Caki2 (cell line): ENCODE results near the gene RNF222. TPM values are rescaled to one million over a fixed set of nuclear protein-coding genes. Genes with fewer than 3 reads are reported as not detected.
"Not testable (repeated sequence)": the region's sequence is repeated elsewhere in the genome, so short reads cannot be mapped to it uniquely, and the experiment has no call there.

ENCODE experiments used
- DNase-seq: peaks from one replicate; pipeline ENCODE4 v3.0.0-alpha.2; 2015; ENCODE audit warnings: low read depth
- in situ Hi-C: cut with HindIII; loops from 2 replicates; pipeline ENCODE4 v1.10.0; 2016; ENCODE audit warnings: low sequenced_read_pairs, low pct_unique_long_range_greater_than_20kb, mixed read lengths
- total RNA-seq: library from RNA; depleted of rRNA; stranded (reverse); fragments of >200 nt; shearing (Covaris generic); gene quantifications from 2 replicates; pipeline ENCODE4 v1.2.3, GENCODE V29; 2014; ENCODE audit warnings: low replicate concordance

Gene RNF222
- total RNA-seq, 1 experiment from 2014 or later: not detected

DNA sequence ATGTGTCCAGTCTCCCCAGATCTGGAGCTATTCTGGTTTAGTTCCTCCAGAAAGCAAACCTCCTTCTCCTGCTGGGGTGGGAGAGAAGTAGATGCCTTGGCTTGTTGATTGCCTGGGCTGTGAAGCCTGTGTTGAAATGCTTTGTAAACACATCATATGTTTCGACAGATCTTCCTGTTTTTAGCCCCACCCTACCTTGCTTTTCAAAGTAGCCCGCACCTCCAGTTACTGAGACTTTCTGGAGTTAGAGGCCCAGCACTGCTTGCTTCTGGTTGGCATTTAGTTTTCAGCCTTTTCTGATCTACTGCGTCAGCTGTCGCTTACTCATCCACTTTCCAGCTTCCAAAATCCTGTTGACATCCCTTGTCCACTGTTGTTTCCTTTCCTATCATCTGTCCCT lies 20.2 kb upstream of the RNF222 start:
- DNase-seq: no peak
- in situ Hi-C loops: no loop called here

GRCh38 chr17:8413938-8414337 lies 16.3 kb upstream of the RNF222 start:
- in situ Hi-C loops: no loop called here
- no peak for DNase-seq

- DNase-seq: no peak
- in situ Hi-C loops: no loop called here
Measured at GRCh38 chr17:8413328-8413727, 15.7 kb upstream of the RNF222 start.

- in situ Hi-C loops: no loop called here
- DNase-seq: no peak
Measured at GRCh38 chr17:8412089-8412488, 14.5 kb upstream of the RNF222 start.

GRCh38 chr17:8410883-8411238 lies 13.2 kb upstream of the RNF222 start:
- DNase-seq: no peak
- in situ Hi-C loops: no loop called here

- in situ Hi-C loops: no loop called here
- DNase-seq: peak; percentile 61
Measured at GRCh38 chr17:8409966-8410882, 12.6 kb upstream of the RNF222 start.

DNA sequence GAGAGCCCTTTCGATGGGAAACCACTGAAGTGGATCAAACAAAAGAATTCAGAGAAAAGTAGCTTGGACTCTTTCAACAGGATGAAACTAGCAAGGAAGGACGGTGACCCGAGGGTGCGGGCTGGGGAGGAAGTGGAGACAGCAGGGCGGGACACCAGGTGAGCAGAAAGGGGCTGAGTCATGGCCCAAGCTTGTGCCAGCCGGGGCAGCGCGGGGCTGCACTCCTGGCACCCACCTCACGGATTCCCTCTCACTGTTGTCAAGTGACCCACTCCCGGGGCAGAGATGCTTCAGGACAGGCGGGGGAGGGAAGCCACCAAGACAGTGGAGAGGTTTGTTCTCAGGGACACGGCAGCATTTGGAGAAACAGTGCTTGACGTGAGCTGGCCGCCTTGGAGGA lies 10.7 kb upstream of the RNF222 start:
- in situ Hi-C loops: no loop called here
- no peak for DNase-seq

- in situ Hi-C loops: no loop called here
- DNase-seq: no peak
Measured at GRCh38 chr17:8406174-8406573, 8.5 kb upstream of the RNF222 start.

GRCh38 chr17:8405499-8406016 lies 7.9 kb upstream of the RNF222 start:
- in situ Hi-C loops: no loop called here
- DNase-seq: no peak

DNA sequence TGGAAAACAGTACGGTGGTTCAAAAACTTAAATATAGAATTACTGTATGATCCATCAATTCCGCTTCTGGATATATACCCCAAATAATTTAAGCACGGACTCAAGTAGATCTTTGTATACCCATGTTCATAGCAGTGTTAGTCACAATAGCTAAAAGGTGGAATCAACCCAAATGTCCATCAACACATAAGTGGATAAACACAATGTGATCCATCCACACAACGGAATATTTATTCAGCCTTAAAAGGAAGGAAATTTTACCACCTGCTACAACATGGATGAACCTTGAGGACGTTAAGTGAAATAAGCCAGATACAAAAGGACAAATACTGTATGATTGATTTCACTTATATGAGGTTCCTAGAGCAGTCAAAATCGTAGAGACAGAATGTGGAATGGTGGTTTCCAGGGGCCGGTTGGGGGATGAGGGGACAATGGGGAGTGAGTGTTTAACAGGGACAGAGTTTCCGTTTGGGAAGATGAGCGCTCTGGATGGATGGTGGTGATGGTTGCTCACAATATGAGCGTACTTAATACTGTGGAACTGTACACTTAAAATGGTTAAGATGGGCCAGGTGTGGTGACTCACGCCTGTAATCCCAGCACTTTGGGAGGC lies 5.4 kb upstream of the RNF222 start:
- DNase-seq: no peak
- in situ Hi-C loops: no loop called here

GRCh38 chr17:8401107-8401506 lies 3.5 kb upstream of the RNF222 start:
- DNase-seq: no peak
- in situ Hi-C loops: no loop called here

- DNase-seq: no peak
- in situ Hi-C loops: no loop called here
Measured at GRCh38 chr17:8398980-8399379, 1.4 kb upstream of the RNF222 start.

DNA sequence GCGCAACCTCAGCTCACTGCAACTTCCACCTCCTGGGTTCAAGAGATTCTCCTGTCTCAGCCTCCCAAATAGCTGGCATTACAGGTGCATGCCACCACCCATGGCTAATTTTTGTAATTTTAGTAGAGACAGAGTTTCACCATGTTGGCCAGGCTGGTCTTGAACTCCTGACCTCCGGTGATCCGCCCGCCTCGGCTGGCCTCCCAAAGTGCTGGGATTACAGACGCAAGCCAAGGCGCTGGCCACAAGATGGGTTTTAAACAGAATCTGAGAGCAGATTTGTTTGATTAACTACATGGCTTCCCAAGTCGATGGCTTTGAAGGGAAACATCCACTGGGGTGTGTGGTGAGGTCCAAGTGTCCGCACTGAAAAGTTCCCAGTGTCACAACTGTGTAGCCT lies 3.1 kb downstream of the RNF222 start:
- in situ Hi-C loops, DNase-seq: not testable (repeated sequence)

GRCh38 chr17:8393470-8394231 lies 4.0 kb downstream of the RNF222 start:
- in situ Hi-C loops: no loop called here
- DNase-seq: no peak

GRCh38 chr17:8392674-8393469 lies 4.8 kb downstream of the RNF222 start:
- no peak for DNase-seq
- in situ Hi-C loops: no loop called here

DNA sequence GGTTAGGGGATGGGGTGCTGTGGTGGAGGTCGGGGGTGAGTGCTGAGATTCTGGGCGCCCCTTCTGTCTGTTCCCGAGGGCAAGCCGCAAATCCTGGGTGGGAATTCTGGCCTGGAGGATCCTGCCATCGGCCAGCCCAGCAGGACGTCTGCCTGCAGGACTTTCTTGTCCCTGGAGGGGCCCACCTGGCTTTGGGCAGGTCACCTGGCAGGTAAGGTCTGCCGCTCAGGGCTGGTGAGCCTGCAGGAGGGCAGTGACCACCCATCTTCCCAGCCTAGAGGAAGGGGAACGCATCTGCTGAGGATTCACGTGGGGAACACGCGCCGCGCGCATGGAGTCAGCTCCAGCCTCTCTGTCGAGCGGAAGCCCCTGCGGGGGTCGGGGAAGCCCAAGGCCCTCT lies 5.4 kb downstream of the RNF222 start:
- in situ Hi-C loops: no loop called here
- no peak for DNase-seq

DNA sequence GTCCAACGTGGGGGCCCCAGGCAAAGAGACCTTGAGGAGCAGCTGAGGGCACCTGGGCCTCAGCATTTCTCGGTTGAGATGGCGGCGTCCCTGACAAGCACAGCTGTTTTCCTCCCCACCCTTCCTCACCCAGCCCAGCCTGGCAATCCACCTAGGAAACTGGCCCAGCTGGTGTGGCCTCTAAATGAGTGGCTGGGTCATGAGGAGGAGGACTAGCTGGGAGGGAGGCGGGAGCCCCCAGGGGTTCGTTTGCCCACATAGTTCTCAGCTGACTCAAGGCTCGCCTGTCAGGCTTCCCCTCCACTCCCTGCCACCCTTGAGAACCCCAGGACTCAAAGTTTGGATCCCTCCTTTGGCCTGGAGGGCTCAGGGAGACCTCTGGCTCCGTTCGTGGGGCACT lies 5.9 kb downstream of the RNF222 start:
- in situ Hi-C loops: no loop called here
- no peak for DNase-seq

DNA sequence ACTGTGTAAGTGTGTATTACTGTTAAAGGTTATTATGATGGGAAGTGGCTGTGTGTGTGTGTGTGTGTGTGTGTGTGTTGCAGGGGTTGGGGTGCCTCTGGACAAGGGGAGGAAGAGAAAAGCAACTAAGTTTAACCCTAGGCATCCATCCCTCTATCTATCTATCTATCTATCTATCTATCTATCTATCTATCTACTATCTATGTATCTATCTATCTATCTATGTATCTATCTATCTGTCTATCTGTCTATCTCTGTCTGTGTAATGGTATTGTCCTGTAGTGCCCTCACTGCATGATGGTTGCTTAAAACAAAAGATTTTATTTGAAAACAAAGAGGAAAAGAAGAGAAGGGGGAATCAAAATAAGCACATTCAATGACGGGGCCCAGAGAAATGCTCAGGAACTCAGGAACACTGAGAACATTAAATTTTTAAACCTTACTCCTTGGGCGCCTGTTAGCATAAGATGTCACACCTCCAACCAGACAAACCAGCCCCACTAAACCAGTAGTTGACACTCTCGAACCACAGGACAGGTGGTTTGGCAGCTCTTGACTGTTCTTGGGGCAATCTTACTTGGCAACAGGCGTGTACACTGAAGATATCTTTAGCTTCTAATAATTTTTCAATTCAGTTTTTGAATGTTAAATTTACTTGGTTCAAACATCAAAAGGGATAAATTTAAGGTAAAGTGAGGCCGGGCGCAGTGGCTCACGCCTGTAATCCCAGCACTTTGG lies 9.5 kb downstream of the RNF222 start:
- in situ Hi-C loops: no loop called here
- DNase-seq: no peak
